Measurements from ENCODE around the gene PRM2. TPM values are rescaled to one million over a fixed set of nuclear protein-coding genes. Genes with fewer than 3 reads are reported as not detected.

Gene PRM2
- total RNA-seq, 1 experiment from 2014 or later, result not detected

DNA sequence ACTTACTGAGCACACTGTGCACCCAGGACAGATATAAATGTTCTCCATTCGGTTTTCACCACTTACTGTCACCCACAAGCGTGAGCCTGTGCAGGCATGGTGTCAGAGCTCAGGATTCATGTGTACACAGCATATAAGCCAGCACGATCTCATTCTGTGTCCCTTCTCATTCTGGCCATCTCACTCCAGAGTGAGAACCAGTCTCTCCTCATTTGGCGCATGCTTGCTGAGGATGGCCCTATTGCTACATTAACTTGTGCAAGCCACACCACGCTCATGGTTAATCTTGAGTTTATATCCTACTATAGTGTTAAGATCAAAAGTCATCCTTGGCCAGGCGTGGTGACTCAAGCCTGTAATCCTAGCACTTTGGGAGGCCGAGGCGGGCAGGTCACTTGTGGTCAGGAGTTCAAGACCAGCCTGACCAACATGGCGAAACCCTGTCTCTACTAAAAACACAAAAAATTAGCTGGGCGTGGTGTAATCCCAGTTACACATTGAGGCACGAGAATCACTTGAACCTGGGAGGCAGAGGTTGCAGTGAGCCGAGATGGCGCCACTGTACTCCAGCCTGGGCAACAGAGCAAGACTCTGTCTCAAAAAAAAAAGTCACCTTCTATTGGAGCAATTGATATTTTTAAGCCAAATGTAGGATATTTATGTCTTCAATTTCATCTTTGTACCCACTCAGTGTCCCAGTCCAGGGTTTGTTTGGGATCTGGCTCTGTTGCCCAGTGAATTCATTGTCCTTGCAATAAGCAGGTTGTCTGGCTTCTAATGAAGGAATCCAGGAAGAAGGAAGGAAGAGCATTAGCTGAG, 41.2 kb downstream of the PRM2 start:
- Histone ChIP-seq H3K9me3 (ENCODE audit: control insufficient read depth, low read depth, low read length) (no peaks in the 10 kb centered on the region), H4K20me1 (ENCODE audit: control insufficient read depth, insufficient read depth, insufficient read length) (no peaks in the 10 kb centered on the region), H3K79me2 (ENCODE audit: insufficient read depth, low read length) (no peaks in the 10 kb centered on the region), H2AFZ (ENCODE audit: low read length) (no peak overlapping the region), H3K9ac (ENCODE audit: extremely low read depth, insufficient read length, low read length) (no peak overlapping the region), H3K14ac (ENCODE audit: insufficient read depth, low read length) (no peak overlapping the region), H2BK120ac (ENCODE audit: low read depth, low read length, poor library complexity, severe bottlenecking) (no peak overlapping the region), H3K4me1 (ENCODE audit: insufficient read depth, low read length) (no peaks in the 10 kb centered on the region), H3K18ac (ENCODE audit: insufficient read length, low read depth, low read length) (no peak overlapping the region), H3K27ac (ENCODE audit: insufficient read length, low read depth, low read length) (no peak overlapping the region), H3K4ac (ENCODE audit: low read depth, low read length) (no peak overlapping the region), H3K4me2 (ENCODE audit: insufficient read depth, insufficient read length, low read length) (no peak overlapping the region), H2BK5ac (ENCODE audit: insufficient read length, low read length) (no peak overlapping the region), H3T11ph (ENCODE audit: low read length) (no peak overlapping the region), H2BK12ac (ENCODE audit: insufficient read length, low read depth, low read length) (no peak overlapping the region), H4K8ac (replicated peaks; ENCODE audit: insufficient read length, low read depth, low read length) (no peak overlapping the region), H3K79me1 (ENCODE audit: insufficient read depth, low read depth, low read length, poor library complexity, severe bottlenecking) (no peaks in the 10 kb centered on the region), H2BK20ac (ENCODE audit: low read depth, low read length, poor library complexity, severe bottlenecking) (no peak overlapping the region), H2BK15ac (ENCODE audit: low read depth, low read length) (no peak overlapping the region), H3K23ac (ENCODE audit: insufficient read length, low read depth, low read length) (no peak overlapping the region), H4K5ac (ENCODE audit: insufficient read length, low read depth, low read length) (no peak overlapping the region), H3K27me3 (ENCODE audit: insufficient read depth, low read length) (no peaks in the 10 kb centered on the region), H3K56ac (ENCODE audit: insufficient read length, low read depth, low read length) (no peak overlapping the region), H2AK5ac (ENCODE audit: insufficient read length, low read length) (no peak overlapping the region), H3K23me2 (ENCODE audit: insufficient read length, low read depth, low read length, poor library complexity, severe bottlenecking) (no peaks in the 10 kb centered on the region), H4K91ac (ENCODE audit: insufficient read length, low read depth, low read length) (no peak overlapping the region)
- Mint-ChIP-seq H3K27ac (no peak overlapping the region), H3K4me1 (peaks cover 0 to 6% of the 10 kb centered on the region in 2 experiments; a peak in 3 of 4 replicates), H3K9me3 (no peaks in the 10 kb centered on the region), H3K4me3 (no peak overlapping the region), H3K36me3 (ENCODE audit: insufficient read depth in 1 of 3, low read depth in 3 of 3) (no peaks in the 10 kb centered on the region), H3K27me3 (ENCODE audit: low read depth) (peaks cover 5% of the 10 kb centered on the region; the same call in 1 of the 2 replicates)
- DNase-seq, result no peak
- TF ChIP-seq, protein P1, sequence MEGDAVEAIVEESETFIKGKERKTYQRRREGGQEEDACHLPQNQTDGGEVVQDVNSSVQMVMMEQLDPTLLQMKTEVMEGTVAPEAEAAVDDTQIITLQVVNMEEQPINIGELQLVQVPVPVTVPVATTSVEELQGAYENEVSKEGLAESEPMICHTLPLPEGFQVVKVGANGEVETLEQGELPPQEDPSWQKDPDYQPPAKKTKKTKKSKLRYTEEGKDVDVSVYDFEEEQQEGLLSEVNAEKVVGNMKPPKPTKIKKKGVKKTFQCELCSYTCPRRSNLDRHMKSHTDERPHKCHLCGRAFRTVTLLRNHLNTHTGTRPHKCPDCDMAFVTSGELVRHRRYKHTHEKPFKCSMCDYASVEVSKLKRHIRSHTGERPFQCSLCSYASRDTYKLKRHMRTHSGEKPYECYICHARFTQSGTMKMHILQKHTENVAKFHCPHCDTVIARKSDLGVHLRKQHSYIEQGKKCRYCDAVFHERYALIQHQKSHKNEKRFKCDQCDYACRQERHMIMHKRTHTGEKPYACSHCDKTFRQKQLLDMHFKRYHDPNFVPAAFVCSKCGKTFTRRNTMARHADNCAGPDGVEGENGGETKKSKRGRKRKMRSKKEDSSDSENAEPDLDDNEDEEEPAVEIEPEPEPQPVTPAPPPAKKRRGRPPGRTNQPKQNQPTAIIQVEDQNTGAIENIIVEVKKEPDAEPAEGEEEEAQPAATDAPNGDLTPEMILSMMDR (conservative IDR thresholded peaks at IDR 0.05), result no peak
- WGBS (ENCODE audit: extremely low coverage, insufficient read length, low lambda C conversion rate), result no CpG with 5 or more reads among the region's 13 CpGs

Data from H9 (cell line).